HUES6 (cell line): ENCODE measurements around the gene NEMP1.

ENCODE experiments used
- H3K27ac ChIP-seq: 2 replicates; pipeline ENCODE4 v1.7.0; 2013; ENCODE audit warnings: low read depth, mild to moderate bottlenecking, low read length, inconsistent platforms
- H3K27me3 ChIP-seq: 2 replicates; pipeline ENCODE4 v1.6.1; 2013; ENCODE audit warnings: low read length; ENCODE audit not compliant: control insufficient read depth, insufficient read depth
- H3K36me3 ChIP-seq: 2 replicates; pipeline ENCODE4 v1.6.1; 2013; ENCODE audit warnings: low read length; ENCODE audit not compliant: control insufficient read depth, insufficient read depth
- H3K4me1 ChIP-seq: 2 replicates; pipeline ENCODE4 v1.6.1; 2013; ENCODE audit warnings: low read length; ENCODE audit not compliant: control insufficient read depth, insufficient read depth
- H3K4me3 ChIP-seq: 2 replicates; pipeline ENCODE4 v1.5.1; 2013; ENCODE audit warnings: low read depth, low read length
- H3K9ac ChIP-seq: one replicate; pipeline ENCODE4 v1.6.1; 2013; ENCODE audit warnings: mild to moderate bottlenecking, low read length
- H3K9me3 ChIP-seq: 2 replicates; pipeline ENCODE4 v1.6.1; 2013; ENCODE audit warnings: low read depth, low read length; ENCODE audit not compliant: control insufficient read depth, insufficient read depth

NEMP1 gene

GRCh38 chr12:57118711-57119271, 40.2 kb upstream of the NEMP1 start:
- Histone ChIP-seq H3K27me3 (no peaks in the 10 kb centered on the region; the same call in 1 of the 2 replicates), H3K36me3 (no peaks in the 10 kb centered on the region), H3K9ac (no peak overlapping the region), H3K4me1 (no peaks in the 10 kb centered on the region), H3K27ac (no peak overlapping the region), H3K9me3 (0 out of 2 replicates have a peak, but pooled peaks cover 3% of the 10 kb centered on the region), H3K4me3 (no peak overlapping the region)

DNA sequence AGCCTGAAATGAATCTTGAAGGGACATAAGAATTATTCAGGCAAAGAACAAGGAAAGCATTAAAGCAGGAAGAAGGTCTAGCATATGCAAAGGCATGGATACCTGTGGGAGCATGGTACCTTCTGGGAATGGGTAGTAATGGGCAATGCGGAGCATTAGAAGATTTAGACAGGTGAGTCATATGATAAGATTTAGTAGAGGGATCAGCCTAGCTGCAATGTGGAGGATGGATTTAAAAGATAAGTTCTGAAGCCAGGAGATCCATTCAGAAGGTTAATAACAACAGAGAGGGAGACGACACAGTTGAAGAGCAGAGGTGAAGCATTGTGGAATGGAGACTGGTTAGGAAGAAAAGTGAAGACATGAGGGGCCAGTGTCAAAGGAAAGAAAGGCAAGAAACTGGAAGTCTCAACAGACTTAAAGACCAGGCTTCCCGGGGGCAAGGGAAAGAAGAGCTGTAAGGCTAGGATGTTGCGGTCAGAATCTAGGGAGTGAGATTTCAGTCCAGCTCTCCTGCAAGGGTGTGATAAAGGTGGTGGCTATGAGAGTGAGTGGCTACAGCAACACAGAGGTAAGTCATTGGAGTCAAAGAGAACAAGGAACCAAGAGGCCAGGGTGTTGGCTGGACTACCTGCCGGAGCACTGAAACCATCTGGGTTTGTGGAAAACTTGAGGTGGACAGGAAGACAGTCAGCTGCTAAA, 38.1 kb upstream of the NEMP1 start:
- Histone ChIP-seq H3K9me3 (no peaks in the 10 kb centered on the region), H3K4me3 (no peak overlapping the region), H3K36me3 (no peaks in the 10 kb centered on the region), H3K27ac (no peak overlapping the region), H3K9ac (no peak overlapping the region), H3K4me1 (peaks cover 6% of the 10 kb centered on the region; the same call in 1 of the 2 replicates), H3K27me3 (no peaks in the 10 kb centered on the region; the same call in 1 of the 2 replicates)

GRCh38 chr12:57112492-57113294, 34.1 kb upstream of the NEMP1 start:
- no peaks in the 10 kb centered on the region; the same call in 1 of the 2 replicates for H3K27me3 ChIP-seq
- no peaks in the 10 kb centered on the region for H3K36me3 ChIP-seq
- H3K9ac ChIP-seq, result no peak overlapping the region
- no peaks in the 10 kb centered on the region for H3K9me3 ChIP-seq
- H3K4me1 ChIP-seq, result peaks cover 22% of the 10 kb centered on the region
- H3K27ac ChIP-seq, result no peak overlapping the region
- H3K4me3 ChIP-seq, result no peak overlapping the region

GRCh38 chr12:57111031-57111734, 32.6 kb upstream of the NEMP1 start, which contains the start of gene STAT6:
TSS of gene STAT6 (minus strand) at chr12:57111362. CDS start at chr12:57108278, 3,084 bp downstream.
- peak within 1 kb of the TSS; percentile 84 for H3K9ac ChIP-seq
- H3K4me1 ChIP-seq, result peaks cover 22% of the 10 kb centered on the region
- H3K27ac ChIP-seq, result peak within 1 kb of the TSS; percentile 76; the same call in 1 of the 2 replicates

DNA sequence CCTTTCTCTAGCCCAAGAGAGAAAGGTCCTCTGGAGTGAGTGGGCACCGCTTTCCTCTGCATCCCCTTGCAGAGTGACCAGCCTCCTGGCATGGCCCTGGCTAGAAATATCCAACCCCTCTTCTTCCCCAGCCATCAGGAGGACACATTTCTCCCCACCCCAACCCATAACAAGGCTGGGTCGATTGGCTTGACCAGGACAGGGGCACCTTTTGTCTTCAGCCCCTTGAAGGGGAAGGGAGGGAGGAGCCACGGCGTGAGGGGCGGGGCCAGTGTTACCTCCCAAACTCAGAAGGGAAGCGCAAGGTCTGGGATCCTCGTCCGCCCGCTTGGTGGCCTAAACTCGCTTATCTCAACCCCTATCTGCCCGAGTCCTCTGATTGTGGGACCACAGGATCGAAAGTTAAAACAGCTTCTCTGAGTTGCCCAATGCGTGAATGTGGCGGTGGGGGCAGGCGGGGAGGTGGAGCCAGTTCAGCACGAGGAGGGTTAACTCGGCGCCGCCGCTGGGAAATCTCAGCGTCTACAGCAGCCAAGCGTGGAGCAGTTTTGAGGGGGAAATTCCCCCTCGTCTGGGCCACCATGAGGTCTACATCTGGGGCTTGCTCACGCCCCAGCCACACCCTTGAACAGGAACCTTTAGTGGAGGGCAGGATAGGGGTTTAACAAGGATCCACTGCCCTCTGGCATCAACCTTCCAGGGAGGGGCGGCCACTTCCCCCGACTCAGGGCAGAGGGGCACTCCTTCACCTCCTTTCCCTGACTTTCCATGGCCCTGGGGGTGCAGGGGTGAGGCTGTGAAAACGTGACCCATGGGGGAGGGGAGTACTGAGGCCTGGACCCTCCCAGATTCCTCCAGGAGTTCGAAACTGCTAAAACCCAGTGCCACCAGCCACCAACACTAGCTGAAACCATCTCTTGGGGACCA, 31.8 kb upstream of the NEMP1 start:
- Histone ChIP-seq H3K27ac (peak overlapping the region; percentile 76; the same call in 1 of the 2 replicates), H3K27me3 (no peaks in the 10 kb centered on the region), H3K9me3 (no peaks in the 10 kb centered on the region), H3K9ac (peak overlapping the region; percentile 84), H3K4me1 (peaks cover 22% of the 10 kb centered on the region), H3K36me3 (peaks cover 19% of the 10 kb centered on the region), H3K4me3 (peak overlapping the region; percentile 60)

More at GRCh38 chr12:57111031-57111734, 32.6 kb upstream of the NEMP1 start, which contains the start of gene STAT6:
- H3K4me3 ChIP-seq, result peak within 1 kb of the TSS; percentile 60
- no peaks in the 10 kb centered on the region; the same call in 1 of the 2 replicates for H3K27me3 ChIP-seq
- no peaks in the 10 kb centered on the region for H3K9me3 ChIP-seq
- peaks cover 11% of the 10 kb centered on the region for H3K36me3 ChIP-seq

GRCh38 chr12:57109207-57110103, 30.9 kb upstream of the NEMP1 start:
- Histone ChIP-seq H3K4me3 (peak overlapping the region; percentile 60), H3K27ac (no peak overlapping the region), H3K27me3 (no peaks in the 10 kb centered on the region), H3K36me3 (peaks cover 28% of the 10 kb centered on the region), H3K4me1 (peaks cover 22% of the 10 kb centered on the region), H3K9me3 (no peaks in the 10 kb centered on the region), H3K9ac (peak overlapping the region; percentile 84)

GRCh38 chr12:57107456-57108155, 29.0 kb upstream of the NEMP1 start:
- Histone ChIP-seq H3K9me3 (no peaks in the 10 kb centered on the region), H3K27me3 (no peaks in the 10 kb centered on the region), H3K36me3 (peaks cover 38% of the 10 kb centered on the region), H3K4me1 (peaks cover 21% of the 10 kb centered on the region), H3K4me3 (no peak overlapping the region), H3K9ac (no peak overlapping the region), H3K27ac (no peak overlapping the region)

DNA sequence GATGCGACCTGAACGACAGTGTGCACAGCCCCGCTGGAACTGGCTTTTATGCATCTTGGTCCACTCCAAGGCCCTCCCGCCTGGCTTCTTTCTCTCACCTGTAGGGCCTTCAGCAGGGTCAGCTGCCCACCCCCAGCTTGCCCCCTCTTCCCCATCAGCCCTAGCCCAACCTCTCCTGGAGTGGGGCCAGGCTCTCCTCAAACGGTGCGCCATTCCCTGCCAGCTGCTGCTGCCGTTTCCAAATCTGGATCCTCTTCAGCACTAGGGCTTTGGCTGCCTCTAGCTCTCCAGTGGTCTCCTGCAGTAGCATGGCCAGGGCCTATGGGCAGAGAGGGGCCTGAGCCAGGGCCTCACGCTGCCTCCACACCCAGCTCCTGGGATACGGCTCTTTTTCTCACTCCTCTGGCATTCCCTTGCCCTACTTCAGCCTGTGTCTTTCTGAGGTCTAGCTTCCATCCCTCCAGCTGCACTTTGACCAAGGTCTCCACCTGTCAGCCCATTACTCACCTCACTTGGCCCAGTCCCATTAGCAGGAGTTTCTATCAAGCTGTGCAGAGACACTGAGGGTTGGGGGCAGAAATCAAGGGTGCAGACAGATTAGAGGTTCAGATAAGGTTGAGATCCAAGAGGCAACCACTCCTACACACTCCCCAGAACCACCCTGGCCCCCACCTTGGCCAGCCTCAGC, 27.6 kb upstream of the NEMP1 start:
- no peak overlapping the region for H3K9ac ChIP-seq
- no peak overlapping the region for H3K4me3 ChIP-seq
- peaks cover 43% of the 10 kb centered on the region for H3K36me3 ChIP-seq
- no peaks in the 10 kb centered on the region for H3K9me3 ChIP-seq
- peaks cover 12% of the 10 kb centered on the region for H3K4me1 ChIP-seq
- no peaks in the 10 kb centered on the region for H3K27me3 ChIP-seq
- no peak overlapping the region for H3K27ac ChIP-seq
